Smooth muscle cell (in vitro differentiated cells): Measurements from ENCODE around the gene HEXD. TPM values are rescaled to one million over a fixed set of nuclear protein-coding genes. Genes with fewer than 3 reads are reported as not detected.

Experiments used
- DNase-seq: peaks from one replicate; lab custom pipeline; 2025; ENCODE audit not compliant: unreplicated experiment; lab: John Stamatoyannopoulos, UW
- H2AFZ ChIP-seq: fragments of 200-600 bp; sonication (generic); 2 replicates; pipeline ENCODE4 v1.6.0; 2016; ENCODE audit warnings: antibody characterized with exemption, low read depth, mild to moderate bottlenecking
- H3F3A ChIP-seq: fragments of 200-600 bp; sonication (generic); 2 replicates; pipeline ENCODE4 v1.6.0; 2017; ENCODE audit warnings: antibody characterized with exemption, low read depth
- H3K27ac ChIP-seq: fragments of 200-600 bp; sonication (generic); 2 replicates; pipeline ENCODE4 v1.5.1; 2016; ENCODE audit warnings: low read depth, mild to moderate bottlenecking
- H3K27me3 ChIP-seq: fragments of 200-600 bp; sonication (generic); 2 replicates; pipeline ENCODE4 v1.6.1; 2016; ENCODE audit warnings: low read depth, mild to moderate bottlenecking
- H3K36me3 ChIP-seq: fragments of 200-600 bp; sonication (generic); 2 replicates; pipeline ENCODE4 v1.5.1; 2016; ENCODE audit warnings: low read depth
- H3K4me1 ChIP-seq: fragments of 200-600 bp; sonication (generic); 2 replicates; pipeline ENCODE4 v1.5.1; 2016; ENCODE audit warnings: low read depth
- H3K4me2 ChIP-seq: fragments of 200-600 bp; sonication (generic); 2 replicates; pipeline ENCODE4 v1.6.0; 2016; ENCODE audit warnings: mild to moderate bottlenecking
- H3K4me3 ChIP-seq: fragments of 200-600 bp; sonication (generic); 2 replicates; pipeline ENCODE4 v1.5.1; 2016; ENCODE audit warnings: mild to moderate bottlenecking
- H3K79me2 ChIP-seq: fragments of 200-600 bp; sonication (generic); 2 replicates; pipeline ENCODE4 v1.6.0; 2016; ENCODE audit warnings: low read depth, mild to moderate bottlenecking
- H3K9ac ChIP-seq: fragments of 200-600 bp; sonication (generic); 2 replicates; pipeline ENCODE4 v1.6.0; 2016; ENCODE audit warnings: low read depth
- H3K9me3 ChIP-seq: fragments of 200-600 bp; sonication (generic); replicated peaks from 2 replicates; pipeline ENCODE4 v1.5.1; 2016; ENCODE audit warnings: low read depth
- H4K20me1 ChIP-seq: fragments of 200-600 bp; sonication (generic); 2 replicates; pipeline ENCODE4 v1.6.0; 2016; ENCODE audit warnings: low read depth
- CTCF ChIP-seq: fragments of 200-600 bp; sonication (generic); IDR thresholded peaks from 2 replicates; pipeline ENCODE4 v1.5.1; 2017; ENCODE audit warnings: borderline replicate concordance, mild to moderate bottlenecking, antibody characterized with exemption; ENCODE audit not compliant: insufficient read depth, poor library complexity, severe bottlenecking
- WGBS: methylation state at CpG from one replicate; pipeline ENCODE4 v1.1.7; 2016; ENCODE audit warnings: low lambda C conversion rate; 5-methylcytosine and 5-hydroxymethylcytosine counted together
- polyA plus RNA-seq: library from polyadenylated mRNA; unstranded; fragments of >200 nt; fragmentation: Nextera tagmentation; extraction: Ambion mirVana; gene quantifications from 2 replicates; pipeline ENCODE4 v1.2.1, GENCODE V29; 2016
- total RNA-seq: library from RNA; depleted of rRNA; stranded (reverse); fragments of >200 nt; gene quantifications from 2 replicates; pipeline ENCODE4 v1.2.3, GENCODE V29; 2014

HEXD gene
- total and polyA plus RNA-seq, 2 experiments from 2014 or later = 1.5 to 9.2 TPM

- H4K20me1 ChIP-seq = peaks cover 57% of the 10 kb centered on the region
- H3K4me1 ChIP-seq = peaks cover 3% of the 10 kb centered on the region
- no peak overlapping the region for H3K9ac ChIP-seq
- no peak for TF ChIP-seq CTCF
- no peak for DNase-seq
- no peaks in the 10 kb centered on the region for H3K36me3 ChIP-seq
- no peak overlapping the region for H3K4me3 ChIP-seq
- H3K27ac ChIP-seq = no peak overlapping the region
- H3K27me3 ChIP-seq = no peaks in the 10 kb centered on the region
- no peak overlapping the region for H2AFZ ChIP-seq
- WGBS = 93% methylated on average over 26 of the region's 26 CpGs
- H3K9me3 ChIP-seq = no peaks in the 10 kb centered on the region
- H3K4me2 ChIP-seq = no peak overlapping the region
- no peaks in the 10 kb centered on the region for H3F3A ChIP-seq
- no peaks in the 10 kb centered on the region for H3K79me2 ChIP-seq
These were observed 2.8 kb upstream of the HEXD start for GRCh38 chr17:82415336-82415735.

- no peak overlapping the region for H2AFZ ChIP-seq
These were observed 2.4 kb upstream of the HEXD start for GRCh38 chr17:82415786-82416185.

GRCh38 chr17:82416264-82416663 is 1.9 kb upstream of the HEXD start:
- Histone ChIP-seq H4K20me1 (peaks cover 55% of the 10 kb centered on the region), H3K4me1 (peaks cover 3% of the 10 kb centered on the region), H3K4me3 (no peak overlapping the region), H3K4me2 (no peak overlapping the region), H3F3A (no peaks in the 10 kb centered on the region), H3K9ac (no peak overlapping the region), H3K27ac (no peak overlapping the region), H3K9me3 (no peaks in the 10 kb centered on the region), H3K27me3 (no peaks in the 10 kb centered on the region), H3K79me2 (no peaks in the 10 kb centered on the region), H3K36me3 (no peaks in the 10 kb centered on the region), H2AFZ (no peak overlapping the region)
- 89% methylated on average over 4 of the region's 4 CpGs for WGBS
- no peak for TF ChIP-seq CTCF
- no peak for DNase-seq

More at GRCh38 chr17:82415786-82416185, 2.4 kb upstream of the HEXD start:
- no peak overlapping the region for H3K9ac ChIP-seq
- H4K20me1 ChIP-seq = peaks cover 55% of the 10 kb centered on the region
- peaks cover 3% of the 10 kb centered on the region for H3K4me1 ChIP-seq
- H3K27ac ChIP-seq = no peak overlapping the region
- H3K36me3 ChIP-seq = no peaks in the 10 kb centered on the region
- no peaks in the 10 kb centered on the region for H3F3A ChIP-seq
- H3K9me3 ChIP-seq = no peaks in the 10 kb centered on the region
- DNase-seq = no peak
- H3K4me2 ChIP-seq = no peak overlapping the region
- no peaks in the 10 kb centered on the region for H3K27me3 ChIP-seq
- H3K79me2 ChIP-seq = no peaks in the 10 kb centered on the region
- no peak overlapping the region for H3K4me3 ChIP-seq
- 93% methylated on average over 9 of the region's 9 CpGs for WGBS
- TF ChIP-seq CTCF = no peak

- no peak for TF ChIP-seq CTCF
These were observed 1.4 kb upstream of the HEXD start for GRCh38 chr17:82416771-82417170.

More at GRCh38 chr17:82416771-82417170, 1.4 kb upstream of the HEXD start:
- 93% methylated on average over 6 of the region's 6 CpGs for WGBS
- DNase-seq = no peak
- Histone ChIP-seq H3K4me3 (no peak overlapping the region), H3K27ac (no peak overlapping the region), H3F3A (no peaks in the 10 kb centered on the region), H3K36me3 (no peaks in the 10 kb centered on the region), H3K4me1 (peaks cover 3% of the 10 kb centered on the region), H3K9me3 (no peaks in the 10 kb centered on the region), H3K9ac (no peak overlapping the region), H4K20me1 (peaks cover 55% of the 10 kb centered on the region), H3K79me2 (no peaks in the 10 kb centered on the region), H3K27me3 (no peaks in the 10 kb centered on the region), H3K4me2 (no peak overlapping the region), H2AFZ (no peak overlapping the region)
